ENCODE measurements around the gene RALGPS1. TPM values are rescaled to one million over a fixed set of nuclear protein-coding genes. Genes with fewer than 3 reads are reported as not detected.

Gene RALGPS1
- polyA plus RNA-seq, 3 donors = 23.3 to 32.3 (median 23.3) TPM

GRCh38 chr9:127182901-127183746 lies 268.5 kb downstream of the RALGPS1 start:
- no peak for DNase-seq (ENCODE audit: extremely low read depth in 1 of 11, low read depth in 9 of 11, low spot score in 4 of 11)

DNA sequence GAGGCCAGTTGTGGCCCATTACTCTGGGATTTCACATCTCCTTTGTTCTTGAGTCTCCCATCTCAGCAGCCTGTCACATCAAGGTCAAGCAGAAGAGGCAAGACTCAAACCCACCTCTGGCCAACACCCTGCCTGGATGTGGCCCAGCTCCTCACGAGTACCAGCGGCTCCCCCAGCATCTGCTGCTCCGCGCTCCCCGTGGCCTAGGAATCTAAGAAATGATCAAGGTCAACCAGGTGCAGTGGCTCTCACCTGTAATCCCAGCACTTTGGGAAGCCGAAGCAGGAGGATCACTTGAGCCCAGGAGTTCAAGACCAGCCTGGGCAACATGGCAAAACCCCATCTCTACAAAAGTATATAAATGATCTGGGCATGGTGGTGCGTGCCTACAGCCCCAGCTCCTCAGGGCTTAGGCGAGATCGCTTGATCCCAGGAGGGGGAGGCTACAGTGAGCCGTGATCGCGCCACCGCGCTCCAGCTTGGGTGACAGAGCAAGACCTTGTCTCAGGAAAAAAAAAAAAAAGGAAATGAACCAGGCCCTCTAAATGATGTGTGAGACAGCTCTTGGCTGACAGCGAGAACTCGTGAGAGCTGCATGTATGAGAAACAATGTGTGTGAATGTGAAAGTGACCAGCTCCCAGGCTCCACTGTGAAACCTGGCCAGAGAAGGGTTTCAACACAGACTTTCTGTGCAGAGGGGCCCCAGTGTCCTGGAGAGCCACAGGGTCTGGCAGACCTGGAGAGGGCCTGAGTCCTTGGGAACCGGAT lies 269.4 kb downstream of the RALGPS1 start:
- no peak for DNase-seq (ENCODE audit: extremely low read depth in 1 of 11, low read depth in 9 of 11, low spot score in 4 of 11)

DNA sequence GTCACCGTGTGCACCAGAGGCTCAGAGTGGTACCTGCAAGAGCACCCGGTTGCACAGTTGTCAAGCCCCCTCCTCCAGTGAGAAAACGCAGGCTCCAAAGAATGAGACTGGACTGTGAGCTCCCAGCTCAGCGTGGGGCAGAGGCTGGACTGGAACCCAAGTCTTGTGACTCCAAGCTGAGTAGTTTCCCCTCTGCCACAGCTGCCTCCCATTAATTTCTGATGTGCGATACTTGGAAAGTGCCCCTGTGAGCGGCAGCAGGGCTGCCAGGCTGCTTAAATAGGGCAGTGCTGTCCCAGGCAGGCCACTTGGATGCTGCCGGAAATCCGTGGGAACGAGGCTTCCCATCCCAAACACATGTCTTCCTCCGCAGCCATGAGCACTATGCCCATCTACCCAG lies 270.1 kb downstream of the RALGPS1 start:
- no peak for DNase-seq (ENCODE audit: extremely low read depth in 1 of 11, low read depth in 9 of 11, low spot score in 4 of 11)

GRCh38 chr9:127185181-127185580 lies 270.6 kb downstream of the RALGPS1 start:
- no peak for DNase-seq (ENCODE audit: extremely low read depth in 1 of 11, low read depth in 9 of 11, low spot score in 4 of 11)

- peak in 6 of 11 donors; percentile 33 to 64 (median 44) for DNase-seq (ENCODE audit: extremely low read depth in 1 of 11, low read depth in 9 of 11, low spot score in 4 of 11)
Measured at GRCh38 chr9:127185931-127186781, 271.6 kb downstream of the RALGPS1 start.

- DNase-seq (ENCODE audit: extremely low read depth in 1 of 11, low read depth in 9 of 11, low spot score in 4 of 11) = no peak
Measured at GRCh38 chr9:127186806-127187205, 272.2 kb downstream of the RALGPS1 start.

GRCh38 chr9:127187231-127187956 lies 272.8 kb downstream of the RALGPS1 start:
- peak in 2 of 11 donors; percentile 45 to 58 for DNase-seq (ENCODE audit: extremely low read depth in 1 of 11, low read depth in 9 of 11, low spot score in 4 of 11)

DNA sequence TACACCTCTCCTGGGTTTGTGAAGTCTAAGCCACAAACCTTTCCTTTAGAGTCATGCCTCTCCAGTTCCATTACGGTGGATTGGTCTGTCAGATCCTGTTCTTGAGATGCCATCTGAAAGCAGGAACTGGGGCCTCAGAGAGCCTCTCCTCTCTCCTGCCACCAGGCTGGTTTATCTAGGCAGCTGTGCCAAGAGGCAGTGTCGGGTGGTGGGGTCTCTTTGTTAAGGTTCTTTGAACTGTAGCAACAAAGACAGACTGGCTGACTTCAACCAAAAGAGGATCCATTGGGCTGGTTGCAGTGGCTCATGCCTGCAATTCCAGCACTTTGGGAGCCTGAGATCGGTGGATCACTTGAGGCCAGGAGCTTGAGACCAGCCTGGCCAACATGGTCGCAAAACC lies 273.8 kb downstream of the RALGPS1 start:
- DNase-seq (ENCODE audit: extremely low read depth in 1 of 11, low read depth in 9 of 11, low spot score in 4 of 11) = no peak

DNA sequence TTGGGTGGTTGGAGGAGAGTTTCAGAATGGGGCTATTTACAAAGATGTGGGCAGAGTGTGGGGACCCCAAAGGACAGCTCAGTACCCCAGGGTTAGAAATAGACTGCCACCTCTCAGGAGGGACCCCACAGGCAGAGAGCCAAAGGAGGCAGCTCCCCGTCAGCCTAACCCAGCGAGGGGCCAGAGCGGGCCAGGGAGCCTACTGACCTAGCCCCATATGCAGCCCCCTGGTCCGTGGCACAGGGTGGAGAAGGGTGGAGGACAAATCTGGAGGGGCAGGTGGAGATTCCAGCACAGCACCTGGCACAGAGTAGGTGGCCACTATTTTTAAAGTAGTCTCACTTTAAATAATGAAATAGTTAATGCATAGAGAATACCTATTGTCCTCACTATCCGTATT lies 275.0 kb downstream of the RALGPS1 start:
- DNase-seq (ENCODE audit: extremely low read depth in 1 of 11, low read depth in 9 of 11, low spot score in 4 of 11) = no peak

GRCh38 chr9:127192744-127193143 lies 278.2 kb downstream of the RALGPS1 start:
- no peak for DNase-seq (ENCODE audit: extremely low read depth in 1 of 11, low read depth in 9 of 11, low spot score in 4 of 11)

DNA sequence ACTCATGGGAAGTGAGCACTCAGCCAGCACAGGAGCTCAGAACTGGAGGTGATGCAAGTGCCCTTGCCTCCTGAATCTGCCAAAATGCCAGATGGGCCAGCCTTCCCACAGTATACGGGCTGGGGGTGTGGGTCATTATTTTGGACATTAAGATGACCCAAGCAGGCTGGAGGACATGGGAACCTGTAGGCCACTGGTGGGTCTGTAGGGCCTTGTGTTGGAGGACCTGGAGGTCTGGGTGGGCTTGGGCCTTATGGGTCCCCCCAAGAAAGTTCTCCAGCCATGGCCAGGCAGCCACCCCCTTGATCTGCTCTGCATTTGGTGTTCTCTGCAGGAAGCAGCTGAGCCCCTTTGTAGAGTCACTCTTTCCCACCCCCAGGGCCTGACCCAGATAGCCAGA lies 278.9 kb downstream of the RALGPS1 start:
- DNase-seq (ENCODE audit: extremely low read depth in 1 of 11, low read depth in 9 of 11, low spot score in 4 of 11) = no peak

- DNase-seq (ENCODE audit: extremely low read depth in 1 of 11, low read depth in 9 of 11, low spot score in 4 of 11) = no peak
Measured at GRCh38 chr9:127194881-127195713, 280.5 kb downstream of the RALGPS1 start.

- no peak for DNase-seq (ENCODE audit: extremely low read depth in 1 of 11, low read depth in 9 of 11, low spot score in 4 of 11)
Measured at GRCh38 chr9:127195976-127196825, 281.6 kb downstream of the RALGPS1 start.

DNA sequence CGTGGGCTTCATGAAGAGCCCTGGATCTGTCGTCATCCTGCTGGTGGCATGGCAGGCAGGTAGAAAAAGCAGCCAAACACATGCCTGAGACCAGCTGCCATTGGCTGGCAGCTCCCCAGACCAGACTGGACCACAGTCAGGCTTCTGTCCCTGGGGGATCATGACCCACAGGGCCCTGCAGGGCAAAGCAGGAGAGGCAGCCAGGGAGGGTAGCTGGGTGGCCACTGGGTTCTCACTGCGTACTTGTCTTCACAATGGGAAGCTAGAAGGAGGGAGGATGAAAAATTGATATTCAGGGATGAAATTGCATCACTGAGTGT lies 282.2 kb downstream of the RALGPS1 start:
- DNase-seq (ENCODE audit: extremely low read depth in 1 of 11, low read depth in 9 of 11, low spot score in 4 of 11) = no peak

DNA sequence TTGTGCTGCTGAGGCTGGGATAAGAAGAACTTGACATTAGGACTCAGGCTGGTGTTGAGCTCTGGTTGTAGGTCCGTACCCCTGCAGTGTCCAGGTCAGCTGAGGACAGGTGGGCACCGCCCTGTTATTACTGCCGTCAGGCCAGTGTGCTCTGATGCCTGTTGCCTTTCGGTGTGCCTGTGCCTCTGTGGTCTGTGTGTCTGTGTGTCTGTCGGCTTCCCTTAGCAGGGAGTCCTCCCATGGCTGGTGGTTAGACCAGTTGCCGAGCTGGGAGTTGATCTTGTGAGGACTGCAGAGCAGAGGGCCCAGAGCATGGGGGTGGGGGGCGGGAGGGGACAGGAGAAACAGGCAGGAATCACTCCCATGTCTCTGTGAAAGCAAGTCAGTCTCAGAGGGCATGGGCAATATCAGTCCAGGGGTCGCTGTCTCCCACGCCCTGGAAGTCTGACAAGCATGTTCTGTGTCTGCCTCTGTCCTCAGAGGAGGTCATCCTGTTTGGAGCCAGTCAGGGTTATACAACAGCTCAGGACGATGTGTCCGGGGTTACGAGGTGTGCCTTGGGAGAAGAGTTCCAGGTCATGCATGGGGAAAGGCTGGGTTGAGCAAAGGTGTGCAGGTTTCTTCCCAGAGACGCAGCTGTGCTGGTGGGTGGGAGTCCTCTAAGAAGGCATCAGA lies 282.7 kb downstream of the RALGPS1 start:
- no peak for DNase-seq (ENCODE audit: extremely low read depth in 1 of 11, low read depth in 9 of 11, low spot score in 4 of 11)

- no peak for DNase-seq (ENCODE audit: extremely low read depth in 1 of 11, low read depth in 9 of 11, low spot score in 4 of 11)
Measured at GRCh38 chr9:127197861-127198430, 283.4 kb downstream of the RALGPS1 start.

Data from renal cortex interstitium (tissue), 11 donors.